ENCODE data around the gene ZBTB7C. TPM values are rescaled to one million over a fixed set of nuclear protein-coding genes. Genes with fewer than 3 reads are reported as not detected.

ZBTB7C gene
- total and polyA plus RNA-seq, 9 of the 15 experiments (the other 6 are each of a cell fraction or from before 2014, with no cell fraction given): not detected

DNA sequence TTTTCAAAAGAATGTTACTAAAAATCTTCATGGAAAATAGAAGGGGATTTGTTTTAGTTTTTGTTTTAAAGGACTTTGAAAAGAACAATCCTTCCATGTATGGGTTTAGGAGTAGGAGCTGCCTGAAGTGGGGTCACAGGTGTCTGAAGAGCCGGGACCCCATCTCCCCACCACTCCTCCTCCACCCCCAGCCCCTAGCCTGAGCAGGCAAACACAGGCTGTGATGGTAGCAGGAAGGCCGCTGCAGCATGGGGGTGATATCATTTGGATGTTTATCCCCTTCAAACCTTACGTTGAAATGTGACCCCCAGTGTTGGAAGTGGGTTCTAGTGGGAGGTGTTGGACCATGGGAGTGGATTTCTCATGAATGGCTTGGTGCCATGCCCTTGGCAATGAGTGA lies 93.0 kb downstream of the ZBTB7C start:
- no peaks in the 10 kb centered on the region for H4K20me1 ChIP-seq (replicated peaks; ENCODE audit: control insufficient read depth, insufficient read depth, low read length)
- no peaks in the 10 kb centered on the region for H3K9me1 ChIP-seq (ENCODE audit: control insufficient read depth, insufficient read depth, low read length)
- no peak for FAIRE-seq
- H3K9ac ChIP-seq (ENCODE audit: insufficient read depth in 1 of 2, low read depth in 2 of 2, low read length in 2 of 2): no peak overlapping the region
- ChIA-PET CTCF (ENCODE audit: low intra/inter-chr PET ratio) (no interaction called here), POLR2A (no interaction called here)
- no peak for ATAC-seq
- no peak overlapping the region for H3K4me2 ChIP-seq (ENCODE audit: insufficient read depth, low read length)
- WGBS (ENCODE audit: insufficient coverage, low coverage, missing lambda C conversion rate): 5% methylated on average over 3 of the region's 3 CpGs
- in situ Hi-C loops (cut with MboI) (no loop called here), intact Hi-C loops (cut with micrococcal nuclease) (loop anchor here (10.0 kb wide), 1 partner anchor 291 kb away; no protein-coding TSS in a partner anchor)
- no peak for DNase-seq (ENCODE audit: extremely low read depth in 1 of 4, low spot score in 3 of 4)
- H3K36me3 ChIP-seq (ENCODE audit: control insufficient read depth, insufficient read depth, low read length): no peaks in the 10 kb centered on the region
- H3K9me3 ChIP-seq (replicated peaks; ENCODE audit: control insufficient read depth, insufficient read depth, low read depth, low read length): no peaks in the 10 kb centered on the region
- H3K27ac ChIP-seq (ENCODE audit: extremely low read depth, low read depth, low read length): no peak overlapping the region
- TF ChIP-seq ZKSCAN8 (CRISPR knock-in tag; IDR thresholded peaks at IDR 0.05) (no peak), NELFE (IDR thresholded peaks at IDR 0.05; ENCODE audit: insufficient read depth, insufficient read length) (no peak), TOE1 (IDR thresholded peaks at IDR 0.05; ENCODE audit: borderline replicate concordance) (no peak), TOE1 (CRISPR knock-in tag; IDR thresholded peaks at IDR 0.05; ENCODE audit: borderline replicate concordance, low read depth) (no peak), ZNF24 (IDR thresholded peaks at IDR 0.05) (no peak), THAP12 (CRISPR knock-in tag; IDR thresholded peaks at IDR 0.05) (no peak), RBBP5 (IDR thresholded peaks at IDR 0.05; ENCODE audit: borderline replicate concordance, insufficient read depth, low read length, poor library complexity, severe bottlenecking) (no peak), TSC22D4 (tag; IDR thresholded peaks at IDR 0.05) (no peak), FOSL1 (tag; conservative IDR thresholded peaks at IDR 0.05) (no peak), ELF1 (tag; IDR thresholded peaks at IDR 0.05) (no peak), CCAR2 (IDR thresholded peaks at IDR 0.05; ENCODE audit: low read depth, low read length) (no peak), KDM4B (IDR thresholded peaks at IDR 0.05; ENCODE audit: borderline replicate concordance in 2 of 2, low read depth in 1 of 2) (no peak), PML (IDR thresholded peaks at IDR 0.05; ENCODE audit: low read length) (no peak)
- TF ChIP-seq, protein P1, sequence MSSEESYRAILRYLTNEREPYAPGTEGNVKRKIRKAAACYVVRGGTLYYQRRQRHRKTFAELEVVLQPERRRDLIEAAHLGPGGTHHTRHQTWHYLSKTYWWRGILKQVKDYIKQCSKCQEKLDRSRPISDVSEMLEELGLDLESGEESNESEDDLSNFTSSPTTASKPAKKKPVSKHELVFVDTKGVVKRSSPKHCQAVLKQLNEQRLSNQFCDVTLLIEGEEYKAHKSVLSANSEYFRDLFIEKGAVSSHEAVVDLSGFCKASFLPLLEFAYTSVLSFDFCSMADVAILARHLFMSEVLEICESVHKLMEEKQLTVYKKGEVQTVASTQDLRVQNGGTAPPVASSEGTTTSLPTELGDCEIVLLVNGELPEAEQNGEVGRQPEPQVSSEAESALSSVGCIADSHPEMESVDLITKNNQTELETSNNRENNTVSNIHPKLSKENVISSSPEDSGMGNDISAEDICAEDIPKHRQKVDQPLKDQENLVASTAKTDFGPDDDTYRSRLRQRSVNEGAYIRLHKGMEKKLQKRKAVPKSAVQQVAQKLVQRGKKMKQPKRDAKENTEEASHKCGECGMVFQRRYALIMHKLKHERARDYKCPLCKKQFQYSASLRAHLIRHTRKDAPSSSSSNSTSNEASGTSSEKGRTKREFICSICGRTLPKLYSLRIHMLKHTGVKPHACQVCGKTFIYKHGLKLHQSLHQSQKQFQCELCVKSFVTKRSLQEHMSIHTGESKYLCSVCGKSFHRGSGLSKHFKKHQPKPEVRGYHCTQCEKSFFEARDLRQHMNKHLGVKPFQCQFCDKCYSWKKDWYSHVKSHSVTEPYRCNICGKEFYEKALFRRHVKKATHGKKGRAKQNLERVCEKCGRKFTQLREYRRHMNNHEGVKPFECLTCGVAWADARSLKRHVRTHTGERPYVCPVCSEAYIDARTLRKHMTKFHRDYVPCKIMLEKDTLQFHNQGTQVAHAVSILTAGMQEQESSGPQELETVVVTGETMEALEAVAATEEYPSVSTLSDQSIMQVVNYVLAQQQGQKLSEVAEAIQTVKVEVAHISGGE (CRISPR knock-in tag; IDR thresholded peaks at IDR 0.05): no peak
- BruUV-seq (replicated peaks): no TSS peak
- no peaks in the 10 kb centered on the region for H3K79me2 ChIP-seq (ENCODE audit: control insufficient read depth, insufficient read depth, low read length)
- H3K4me1 ChIP-seq (replicated peaks in 1 of 2; ENCODE audit: control insufficient read depth in 2 of 2, insufficient read depth in 2 of 2, low read length in 2 of 2): no peaks in the 10 kb centered on the region
- H2AFZ ChIP-seq (ENCODE audit: low read depth, low read length): no peak overlapping the region
- H3K27me3 ChIP-seq (ENCODE audit: control insufficient read depth in 2 of 2, insufficient read depth in 2 of 2, low read length in 2 of 2): peaks cover 0 to 11% of the 10 kb centered on the region in 2 experiments; a peak in 1 of 5 replicates
- H3K4me3 ChIP-seq: no peak overlapping the region

Measured in K562 (cell line).